GM18505 (cell line): ENCODE results near the gene STK25.
"Not testable (repeated sequence)": the region's sequence is repeated elsewhere in the genome, so short reads cannot be mapped to it uniquely, and the experiment has no call there.

Source experiments
- ATAC-seq: cut with Tn5 transposase; IDR thresholded peaks from one replicate; pipeline ENCODE4 v1.9.1; 2021; ENCODE audit not compliant: unreplicated experiment
- POLR2A ChIP-seq: IDR thresholded peaks from 4 replicates; pipeline ENCODE4 v1.6.1; 2011; ENCODE audit warnings: borderline replicate concordance; ENCODE audit not compliant: insufficient read depth, insufficient read length; ENCODE audit errors: extremely low read depth

STK25 gene

DNA sequence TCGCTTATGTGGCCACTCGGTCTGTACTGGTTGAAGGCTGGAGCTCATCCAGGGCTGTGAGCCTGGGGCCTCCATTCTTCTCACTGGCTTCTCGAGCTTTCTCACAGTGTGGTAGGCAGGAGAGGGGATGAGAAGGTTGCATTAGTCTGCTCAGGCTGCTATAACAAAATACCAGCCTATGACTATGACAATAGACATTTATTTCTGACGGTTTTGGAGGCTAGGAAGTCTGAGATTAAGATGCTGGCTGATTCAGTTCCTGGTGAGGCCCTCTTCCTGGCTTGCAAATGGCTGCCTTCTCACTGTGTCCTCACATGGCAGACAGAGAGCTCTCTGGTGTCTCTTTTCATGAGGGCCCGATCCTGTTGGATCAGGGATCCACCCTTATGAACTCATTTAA, 6.2 kb upstream of the STK25 start:
- ATAC-seq = no peak

DNA sequence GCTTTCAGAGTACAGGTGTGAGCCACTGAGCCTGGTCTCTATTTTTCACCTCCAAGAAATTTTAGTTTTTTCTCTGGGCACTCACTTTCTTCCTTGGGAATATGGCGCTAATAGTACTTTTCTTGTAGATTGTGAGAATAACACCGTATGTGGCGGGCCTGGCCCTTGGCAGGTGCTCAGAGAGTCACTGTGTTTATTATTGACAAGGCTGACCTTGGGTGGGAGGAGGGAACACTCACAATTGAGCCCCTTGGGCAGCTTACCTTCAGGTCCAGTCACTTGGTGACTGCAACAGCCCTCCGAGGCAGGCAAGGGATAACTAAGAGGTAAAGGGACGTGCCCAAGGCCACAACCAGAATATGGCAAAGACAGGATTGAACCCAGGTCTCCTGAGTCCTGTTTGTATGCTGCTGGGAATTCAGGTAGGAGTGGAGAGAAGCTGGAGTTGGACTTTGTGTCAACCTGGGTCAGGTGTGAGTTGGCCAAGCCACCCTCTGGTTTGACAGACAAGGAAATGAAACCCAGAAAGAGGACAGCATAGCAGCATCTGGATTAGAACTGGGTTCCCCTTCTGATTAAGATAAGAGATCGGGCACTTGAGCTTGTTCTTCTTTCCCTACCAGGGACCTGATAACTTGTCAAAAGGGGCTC, 2.8 kb upstream of the STK25 start:
- no peak for ATAC-seq
- no peak for TF ChIP-seq POLR2A

More for the DNA sequence above, 6.2 kb upstream of the STK25 start:
- TF ChIP-seq POLR2A = no peak

DNA sequence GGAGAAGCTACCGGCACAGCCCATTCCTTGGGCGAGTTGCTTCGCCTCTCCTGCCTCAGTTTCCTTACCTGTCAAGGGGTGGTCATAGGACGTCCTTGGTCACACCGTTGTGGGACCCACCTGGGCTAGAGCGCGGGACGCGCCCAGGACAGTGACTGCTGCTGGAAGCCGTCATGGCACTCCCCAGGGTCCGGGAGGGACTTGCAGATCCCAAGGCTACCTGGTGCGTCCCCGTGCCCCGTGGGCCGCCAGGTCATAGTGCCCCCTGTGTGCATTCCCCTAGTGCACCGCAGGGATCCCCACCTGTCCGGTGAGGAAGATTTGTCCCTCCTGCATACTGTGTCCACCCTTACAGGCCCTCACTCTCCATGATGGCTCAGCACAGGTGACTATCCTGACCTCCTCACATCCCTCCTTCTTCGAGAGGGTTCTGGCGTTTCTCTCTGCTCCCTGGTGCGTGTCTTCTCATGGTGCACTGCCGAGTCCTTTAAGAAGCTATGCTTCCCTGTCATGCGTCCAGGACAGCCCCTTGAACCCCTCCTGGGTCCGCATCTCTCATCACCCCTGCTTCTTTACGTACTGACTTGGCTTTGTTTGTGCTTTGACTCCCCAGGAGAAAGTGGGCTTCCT, 886 bp upstream of the STK25 start:
- ATAC-seq = no peak
- no peak for TF ChIP-seq POLR2A

DNA sequence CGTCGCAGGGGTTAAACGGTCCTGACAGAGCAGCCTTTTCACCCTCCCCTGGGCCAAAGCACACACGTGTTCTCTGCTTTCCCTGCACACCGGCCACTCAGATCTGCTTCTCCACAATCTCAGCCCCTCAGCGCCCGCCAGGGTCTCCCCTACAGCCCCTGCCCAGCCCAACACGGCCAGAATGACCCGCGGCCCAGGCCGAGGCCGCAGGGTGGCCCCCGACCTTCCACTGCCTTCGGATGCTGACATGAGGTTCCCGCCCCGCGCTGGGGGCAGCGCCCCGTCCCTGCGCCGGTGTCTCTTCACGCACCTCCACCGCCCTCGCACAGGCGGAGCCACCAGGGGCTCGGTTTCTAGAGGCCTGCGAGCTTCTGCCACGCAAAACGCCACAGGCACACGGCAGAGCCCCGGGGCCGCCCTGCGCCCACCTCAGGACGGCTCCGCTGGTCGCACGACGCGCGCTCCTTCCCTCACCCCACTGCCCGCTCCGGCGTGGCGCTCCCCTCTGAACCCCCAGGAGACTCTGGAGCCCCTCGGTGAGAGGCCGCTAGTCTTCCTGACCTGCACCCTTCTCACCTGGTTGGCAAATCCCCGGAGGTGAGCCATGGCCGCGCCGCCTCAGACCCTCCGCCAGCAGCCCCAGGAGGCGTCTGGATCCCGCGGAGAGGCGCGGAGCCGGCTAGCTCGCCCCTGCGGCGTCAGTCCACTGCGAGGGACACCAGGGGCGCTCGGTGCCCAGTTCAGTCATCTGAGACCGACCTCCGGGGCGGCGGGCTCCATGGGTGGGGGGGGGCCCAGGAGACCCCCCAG, 749 bp downstream of the STK25 start:
- no peak for TF ChIP-seq POLR2A
- peak; percentile 28 for ATAC-seq

DNA sequence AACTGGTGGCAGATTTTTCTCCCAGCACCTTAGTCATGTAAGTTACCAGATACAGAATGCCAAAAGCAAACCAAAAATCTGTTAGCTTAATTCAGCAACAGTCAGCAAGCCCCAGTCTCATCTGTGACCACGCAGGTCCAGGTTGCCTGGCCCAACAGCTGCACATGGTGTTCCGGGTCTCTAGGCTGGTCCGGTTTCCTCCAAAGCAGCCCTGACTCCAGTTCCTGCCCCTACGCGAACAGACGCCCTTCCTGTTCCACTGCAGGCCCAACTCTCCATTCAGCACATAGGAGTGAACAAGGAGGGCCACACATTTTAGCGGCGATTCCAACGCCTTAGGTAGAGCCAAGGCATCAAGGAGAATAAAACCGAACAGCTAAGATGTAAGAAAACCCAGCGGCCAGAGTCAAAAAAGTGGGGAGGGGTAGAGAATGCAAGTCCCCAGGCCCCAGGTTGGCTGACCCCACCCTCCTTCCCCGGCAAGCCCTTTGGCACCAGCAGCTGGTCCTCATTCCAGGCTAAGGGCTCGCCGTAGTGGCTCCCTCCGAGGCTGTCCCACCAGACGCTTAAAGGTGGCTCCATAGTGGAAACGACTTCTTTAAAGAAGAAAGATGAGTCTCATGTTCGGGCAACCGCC, 1.5 kb downstream of the STK25 start:
- no peak for TF ChIP-seq POLR2A
- no peak for ATAC-seq

DNA sequence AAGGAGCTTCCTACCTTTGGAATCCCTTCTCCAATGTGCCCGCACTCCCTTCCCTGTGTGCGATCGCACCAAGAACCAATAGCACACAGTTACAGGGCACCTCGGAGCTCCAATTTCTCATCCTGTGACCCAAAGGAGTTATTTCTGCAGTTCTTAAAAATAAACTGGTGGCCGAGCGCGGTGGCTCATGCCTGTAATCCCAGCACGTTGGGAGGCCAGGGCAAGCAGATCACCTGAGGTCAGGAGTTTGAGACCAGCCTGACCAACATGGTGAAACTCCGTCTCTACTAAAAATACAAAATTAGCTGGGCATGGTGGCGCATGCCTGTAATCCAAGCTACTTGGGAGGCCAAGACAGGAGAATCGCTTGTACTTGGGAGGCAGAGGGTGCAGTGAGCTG, 2.1 kb downstream of the STK25 start:
- not testable (repeated sequence) for ATAC-seq

DNA sequence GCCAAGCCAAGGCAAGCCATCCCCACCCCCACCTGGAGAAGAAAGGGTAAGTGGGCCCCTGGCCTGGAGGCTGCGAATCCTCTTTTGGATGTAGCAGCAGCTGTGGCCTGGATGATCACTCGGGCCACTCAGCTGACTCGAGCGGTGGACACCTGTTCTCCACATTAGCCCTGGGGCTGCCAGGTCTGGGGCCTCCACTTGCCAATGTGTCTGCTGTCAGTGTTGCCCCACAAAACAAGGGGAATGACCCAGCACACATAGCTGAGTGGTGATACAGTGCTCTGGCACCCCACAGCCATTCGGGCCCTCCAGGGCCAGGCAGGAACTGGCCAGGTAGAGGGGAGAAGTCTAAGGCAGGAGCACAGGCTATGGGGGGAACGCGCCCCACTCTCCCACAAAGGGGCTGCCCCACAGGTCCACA, 2.6 kb downstream of the STK25 start:
- no peak for TF ChIP-seq POLR2A

DNA sequence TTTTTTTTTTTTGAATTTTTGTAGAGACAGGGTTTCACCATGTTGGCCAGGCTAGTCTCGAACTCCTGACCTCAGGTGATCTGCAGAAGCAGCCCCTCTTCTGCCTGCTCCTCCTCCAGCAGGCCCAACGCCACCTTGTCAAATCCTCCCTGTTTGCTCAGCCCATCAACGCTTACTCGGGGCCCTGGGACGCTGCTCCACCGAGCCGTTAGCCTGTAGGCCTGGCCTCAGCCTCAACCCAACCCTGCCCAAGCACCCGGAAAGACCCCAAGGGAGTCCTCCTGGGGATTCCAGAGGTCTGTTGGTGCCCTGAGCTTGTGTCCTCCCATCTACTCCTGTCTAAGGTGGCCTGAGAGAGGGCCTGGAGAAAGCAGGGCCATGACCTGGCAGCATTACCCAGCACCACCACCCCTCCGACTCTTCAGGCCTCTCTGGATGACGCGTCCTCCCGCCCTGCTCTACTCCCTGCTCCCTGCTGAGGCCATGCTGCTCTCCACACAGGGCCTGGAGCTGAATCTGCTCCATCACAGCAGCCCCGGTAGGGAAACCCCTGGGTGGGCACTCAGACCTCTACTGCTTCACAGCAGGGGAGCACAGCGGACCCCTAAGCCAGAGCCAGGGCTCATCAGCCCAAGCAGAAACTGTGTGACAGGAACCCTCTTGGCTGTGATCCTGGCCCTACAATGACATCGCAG, 3.2 kb downstream of the STK25 start:
- no peak for ATAC-seq
- TF ChIP-seq POLR2A = no peak

More for the DNA sequence above, 2.6 kb downstream of the STK25 start:
- no peak for ATAC-seq

DNA sequence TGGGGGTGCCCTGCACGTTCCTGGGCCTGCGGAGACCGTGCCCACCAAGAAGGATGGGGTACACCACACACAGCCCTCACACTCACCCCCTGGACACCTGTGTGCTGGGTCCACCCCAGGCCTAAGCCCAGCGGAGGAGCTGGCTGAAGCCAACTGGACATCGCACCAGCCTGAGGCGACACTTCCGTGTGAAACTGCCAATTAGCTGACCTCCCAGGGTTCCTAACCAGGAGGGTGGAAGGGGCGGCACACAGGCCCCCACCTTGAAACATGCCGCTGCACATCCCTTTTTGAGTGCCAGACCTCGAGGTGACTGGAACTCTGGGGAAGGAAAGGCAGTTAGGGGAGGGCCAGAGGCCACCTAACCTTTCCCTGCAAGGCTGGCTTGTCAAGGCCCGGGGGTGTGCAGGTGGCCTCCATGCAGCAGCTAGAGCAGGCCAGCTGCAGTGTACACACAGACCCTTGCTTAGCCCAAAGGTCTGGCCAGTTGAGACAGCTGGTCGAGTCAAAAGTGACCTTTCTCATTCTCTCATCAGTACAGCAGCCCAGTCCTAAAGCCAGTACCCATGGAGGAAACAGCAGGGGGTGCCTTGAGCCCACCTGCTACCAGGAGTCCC, 4.5 kb downstream of the STK25 start:
- ATAC-seq = no peak

DNA sequence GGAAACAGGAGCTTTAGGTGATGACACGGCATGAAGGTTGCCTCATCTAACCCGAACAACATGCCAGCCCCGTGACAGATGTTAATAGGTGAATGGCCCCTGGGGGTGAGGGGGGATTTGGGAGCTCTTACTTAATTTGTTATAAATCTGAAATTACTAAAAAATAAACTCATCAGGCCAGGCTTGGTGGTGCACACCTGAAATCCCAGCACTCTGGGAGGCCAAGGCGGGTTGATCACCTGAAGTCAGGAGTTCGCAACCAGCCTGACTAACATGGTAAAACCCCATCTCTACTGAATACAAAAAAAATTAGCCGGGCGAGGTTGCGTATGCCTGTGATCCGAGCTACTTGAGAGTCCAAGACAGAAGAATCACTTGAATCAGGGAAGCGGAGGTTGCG, 6.1 kb downstream of the STK25 start:
- TF ChIP-seq POLR2A = no peak
- no peak for ATAC-seq

More for the DNA sequence above, 4.5 kb downstream of the STK25 start:
- no peak for TF ChIP-seq POLR2A

DNA sequence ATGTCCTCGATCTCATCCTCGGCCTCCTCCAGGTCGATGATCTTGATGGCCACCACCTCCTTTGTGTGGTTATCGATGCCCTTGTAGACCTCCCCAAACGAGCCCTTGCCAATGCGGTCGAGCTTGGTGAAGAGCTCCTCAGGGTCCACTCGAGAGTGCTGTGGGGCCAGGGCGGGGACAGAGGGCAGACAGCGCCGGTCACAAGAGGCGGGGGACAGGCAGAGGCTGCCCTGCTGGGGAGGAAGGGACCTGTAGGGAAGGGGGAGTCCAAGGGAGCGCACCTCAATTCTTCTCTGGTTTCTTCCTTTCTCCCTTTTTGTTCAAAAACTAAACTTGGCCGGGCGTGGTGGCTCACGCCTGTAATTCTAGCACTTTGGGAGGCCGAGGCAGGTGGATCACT, 6.8 kb downstream of the STK25 start:
- no peak for ATAC-seq
- TF ChIP-seq POLR2A = no peak

DNA sequence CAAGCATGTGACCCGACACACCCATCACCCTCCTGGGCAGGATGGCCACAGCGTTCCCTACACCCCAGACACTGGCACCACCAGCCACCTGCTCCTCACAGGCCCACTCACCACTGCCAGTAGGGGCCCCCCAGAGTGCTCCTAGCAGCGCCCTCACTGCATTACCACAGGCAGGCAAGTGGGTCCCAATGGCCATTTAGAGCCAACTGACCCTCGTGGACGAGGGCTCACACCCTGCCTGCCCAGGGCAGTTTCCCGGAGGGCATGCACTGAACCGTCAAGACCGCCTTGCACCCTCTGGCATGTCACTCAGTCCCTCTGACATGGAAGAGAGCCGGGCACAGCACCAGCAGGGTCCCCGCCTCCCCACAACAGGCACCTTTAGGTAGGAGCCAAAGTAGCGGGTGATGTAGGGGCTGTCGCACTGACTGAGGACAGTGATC, 7.3 kb downstream of the STK25 start:
- no peak for ATAC-seq
- TF ChIP-seq POLR2A = no peak

DNA sequence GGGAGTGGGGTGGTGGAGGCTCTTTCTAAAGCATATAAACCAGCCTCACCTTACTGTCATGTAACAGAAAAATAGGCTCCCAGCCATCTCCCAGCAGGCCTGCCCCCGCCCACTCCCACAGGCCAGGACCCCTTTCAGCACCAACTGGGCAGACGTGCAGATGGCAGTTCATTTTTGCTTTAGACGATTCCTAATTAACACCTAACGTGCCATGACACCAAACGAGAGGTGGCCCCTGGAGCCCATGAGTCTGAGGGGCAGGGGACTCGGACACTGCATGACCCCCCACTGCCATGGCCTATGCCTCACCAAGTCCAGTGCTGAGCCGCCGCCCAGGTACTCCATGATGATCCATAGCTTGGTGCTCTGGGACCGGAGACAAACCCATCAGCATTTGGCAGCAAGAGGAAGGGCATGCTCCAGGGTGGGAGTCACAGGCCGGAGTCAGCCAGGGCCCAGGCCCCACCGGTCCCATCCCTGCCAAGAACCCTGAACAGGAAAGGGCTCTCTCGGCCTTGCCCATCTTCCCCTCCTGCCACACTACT, 7.9 kb downstream of the STK25 start:
- no peak for TF ChIP-seq POLR2A
- no peak for ATAC-seq

DNA sequence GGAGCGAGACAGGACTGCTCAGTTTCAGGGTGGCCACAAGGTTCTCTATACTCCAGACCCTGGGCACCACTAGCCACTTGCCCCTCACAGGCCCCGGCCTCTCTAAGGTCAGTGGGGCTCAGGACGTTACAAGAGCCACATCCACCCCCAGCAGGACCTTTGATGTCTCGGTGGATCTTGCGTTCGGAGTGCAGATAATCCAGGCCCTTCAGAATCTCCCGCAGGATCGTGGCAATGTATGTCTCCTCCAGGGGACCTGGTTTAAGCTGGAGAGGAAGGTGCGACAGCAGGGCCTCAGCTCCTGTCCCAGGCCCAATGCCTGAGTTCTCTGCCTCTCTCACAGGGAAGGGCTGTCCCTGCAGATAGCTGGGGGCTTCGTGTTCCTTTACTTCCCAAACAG, 8.4 kb downstream of the STK25 start:
- ATAC-seq = no peak
- no peak for TF ChIP-seq POLR2A
